ENCODE measurements around the gene FBXW8. TPM values are rescaled to one million over a fixed set of nuclear protein-coding genes. Genes with fewer than 3 reads are reported as not detected.
A peak's percentile ranks its signal among the peaks of the same experiment; 100 is the strongest.

The FBXW8 gene
- total RNA-seq, 1 donor from 2014 or later, result 17.9 TPM

- DNase-seq (ENCODE audit: low read depth), result peak; percentile 85
Measured at GRCh38 chr12:116924558-116925453, 14.1 kb downstream of the FBXW8 start.

GRCh38 chr12:116926283-116927243 is 15.8 kb downstream of the FBXW8 start:
- no peak for DNase-seq (ENCODE audit: low read depth)

- DNase-seq (ENCODE audit: low read depth), result no peak
Measured at GRCh38 chr12:116927244-116927940, 16.6 kb downstream of the FBXW8 start.

GRCh38 chr12:116928504-116928903 is 17.8 kb downstream of the FBXW8 start:
- no peak for DNase-seq (ENCODE audit: low read depth)

- no peak for DNase-seq (ENCODE audit: low read depth)
Measured at GRCh38 chr12:116929885-116930284, 19.1 kb downstream of the FBXW8 start.

GRCh38 chr12:116931665-116932064 is 20.9 kb downstream of the FBXW8 start:
- DNase-seq (ENCODE audit: low read depth), result peak; percentile 76

- no peak for DNase-seq (ENCODE audit: low read depth)
Measured at GRCh38 chr12:116933091-116933490, 22.3 kb downstream of the FBXW8 start.

GRCh38 chr12:116933512-116934246 is 22.9 kb downstream of the FBXW8 start:
- DNase-seq (ENCODE audit: low read depth), result peak; percentile 51

GRCh38 chr12:116934908-116935705 is 24.4 kb downstream of the FBXW8 start:
- no peak for DNase-seq (ENCODE audit: low read depth)

GRCh38 chr12:116937640-116938039 is 26.9 kb downstream of the FBXW8 start:
- DNase-seq (ENCODE audit: low read depth), result no peak

- DNase-seq (ENCODE audit: low read depth), result no peak
Measured at GRCh38 chr12:116939734-116940133, 29.0 kb downstream of the FBXW8 start.

- DNase-seq (ENCODE audit: low read depth), result no peak
Measured at GRCh38 chr12:116941188-116941587, 30.4 kb downstream of the FBXW8 start.

GRCh38 chr12:116943419-116944372 is 32.9 kb downstream of the FBXW8 start:
- no peak for DNase-seq (ENCODE audit: low read depth)

- no peak for DNase-seq (ENCODE audit: low read depth)
Measured at GRCh38 chr12:116945886-116946550, 35.3 kb downstream of the FBXW8 start.

GRCh38 chr12:116948298-116948697 is 37.5 kb downstream of the FBXW8 start:
- DNase-seq (ENCODE audit: low read depth), result no peak

GRCh38 chr12:116950628-116951325 is 40.0 kb downstream of the FBXW8 start:
- no peak for DNase-seq (ENCODE audit: low read depth)

- no peak for DNase-seq (ENCODE audit: low read depth)
Measured at GRCh38 chr12:116954710-116955381, 44.1 kb downstream of the FBXW8 start.

Data from renal cortical epithelial cell (primary cell).